Activated naive CD8-positive, alpha-beta T cell treated with anti-CD3 and anti-CD28 coated beads, Interleukin-2, amount 10 ng/mL, durations not matched to agents 7 days and 5 days (primary cell): ENCODE data around the gene LRRC25. TPM values are rescaled to one million over a fixed set of nuclear protein-coding genes. Genes with fewer than 3 reads are reported as not detected.
A peak's percentile ranks its signal among the peaks of the same experiment; 100 is the strongest.

Experiments
- ATAC-seq: fragments of 150-1000 bp; cut with Tn5 transposase; one replicate; pipeline ENCODE4 v1.10.0; 2021; ENCODE audit warnings: low read depth, moderate library complexity
- POLR2A ChIA-PET: fragments of 350-600 bp; sonication (Branson Sonifier 250); formaldehyde crosslinking; loops from one replicate; lab custom pipeline; 2021; ENCODE audit warnings: antibody characterized with exemption; lab: Charles Lee
- DNase-seq: peaks from one replicate; pipeline ENCODE4 v3.0.0; 2021
- H3K27ac Mint-ChIP-seq: one replicate; pipeline ENCODE4 v1.8.0; 2022; ENCODE audit warnings: mild to moderate bottlenecking, mixed read lengths
- H3K27me3 Mint-ChIP-seq: one replicate; pipeline ENCODE4 v1.8.0; 2022; ENCODE audit warnings: mild to moderate bottlenecking, moderate library complexity, mixed read lengths
- H3K36me3 Mint-ChIP-seq: one replicate; pipeline ENCODE4 v1.8.0; 2021; ENCODE audit warnings: mild to moderate bottlenecking, mixed read lengths
- H3K4me1 Mint-ChIP-seq: one replicate; pipeline ENCODE4 v1.8.0; 2021; ENCODE audit warnings: mixed read lengths
- H3K4me3 Mint-ChIP-seq: one replicate; pipeline ENCODE4 v1.8.0; 2022; ENCODE audit warnings: mild to moderate bottlenecking, moderate library complexity, mixed read lengths
- H3K9me3 Mint-ChIP-seq: one replicate; pipeline ENCODE4 v1.8.0; 2021; ENCODE audit warnings: mixed read lengths
- total RNA-seq, 2 experiments: library from RNA; stranded (reverse); gene quantifications; one replicate each; pipeline ENCODE4 v1.2.3, GENCODE V29; 2021

Gene LRRC25
- total RNA-seq, 2 experiments from 2014 or later, result 1.2 to 1.6 TPM

DNA sequence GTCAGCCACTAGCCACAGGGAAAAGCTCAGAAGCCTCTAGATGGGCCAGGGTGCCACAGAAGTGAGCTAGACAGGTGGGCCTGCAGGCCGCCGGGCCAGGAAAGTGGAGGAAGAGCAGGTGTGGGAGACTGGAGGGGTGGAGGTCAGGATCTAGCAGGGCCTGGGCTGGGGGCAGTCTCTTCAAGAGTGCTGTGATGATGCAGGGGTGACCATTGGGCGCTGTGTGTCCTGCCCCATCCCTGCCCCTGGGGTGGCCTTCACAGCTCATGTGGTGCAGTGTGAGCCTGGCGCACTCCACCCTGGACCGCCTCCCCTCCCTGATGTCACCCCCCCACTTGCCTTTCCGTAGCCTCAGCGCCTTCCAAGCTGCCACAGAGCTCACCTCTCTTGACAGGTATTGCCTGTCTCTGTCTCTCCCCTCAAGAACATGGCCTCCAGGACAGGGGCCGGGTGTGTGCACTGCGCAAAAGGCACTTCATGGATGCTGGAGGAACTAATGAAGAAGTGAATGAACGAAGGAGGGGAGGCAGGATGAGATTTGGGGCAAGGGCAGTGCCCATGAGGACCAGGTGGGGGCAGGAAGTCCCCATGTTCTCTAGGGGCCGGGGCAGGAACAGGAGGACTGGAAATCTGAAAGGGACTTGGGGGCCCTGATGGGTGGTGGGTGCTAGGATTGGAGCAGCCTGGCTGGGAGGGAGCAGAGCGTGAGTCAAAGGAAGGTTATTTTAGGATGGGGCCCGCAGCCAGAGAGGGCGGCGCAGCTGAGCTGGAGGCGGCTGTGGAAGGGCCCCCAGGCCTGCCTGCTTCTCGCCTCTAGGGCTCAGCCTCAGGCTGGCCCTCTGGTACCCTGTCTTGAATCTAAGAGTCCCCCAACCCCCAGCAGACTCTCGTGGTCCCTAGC lies 28.3 kb upstream of the LRRC25 start:
- Mint-ChIP-seq H3K9me3 (no peaks in the 10 kb centered on the region), H3K27ac (peak overlapping the region; percentile 72), H3K4me3 (no peak overlapping the region), H3K4me1 (peaks cover 39% of the 10 kb centered on the region), H3K36me3 (peaks cover 11% of the 10 kb centered on the region), H3K27me3 (no peaks in the 10 kb centered on the region)
- POLR2A ChIA-PET, result interaction anchor here (0.7 to 1.2 kb wide), 3 partner anchors 11 to 144 kb away, joined by 3 to 4 read pairs (median 3); partner anchors contain the start of gene JUND
- no peak for DNase-seq
- no peak for ATAC-seq

DNA sequence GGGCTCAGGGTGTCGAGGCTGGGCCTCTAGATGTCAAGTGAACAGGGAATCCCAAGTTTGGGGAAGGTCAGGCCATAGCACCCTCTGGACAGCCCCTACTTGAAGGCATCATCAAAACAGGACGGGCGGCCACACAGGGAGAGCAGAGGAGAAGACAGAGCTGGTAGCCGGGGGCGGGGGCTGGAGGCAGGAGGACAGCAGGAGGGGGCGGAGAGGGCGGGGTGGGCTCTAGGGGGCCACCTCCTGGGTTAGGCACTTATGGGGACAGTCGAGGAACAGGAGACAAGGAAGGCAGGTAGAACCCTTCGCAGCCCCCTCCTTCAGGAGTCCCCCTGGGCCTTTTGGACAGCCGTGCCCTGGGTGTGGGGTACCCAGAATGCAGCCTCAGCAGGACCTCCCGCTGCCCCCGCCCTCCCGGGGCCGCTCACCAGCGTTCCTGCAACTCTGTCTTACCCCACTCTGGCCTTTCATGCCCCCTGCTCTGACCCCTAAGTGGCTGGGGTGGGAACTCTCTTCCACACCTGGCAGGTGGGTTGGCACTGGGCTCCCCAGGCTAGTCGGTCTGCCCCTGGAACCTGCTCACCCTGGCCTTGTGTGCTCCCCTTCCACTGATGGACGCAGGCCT lies 27.6 kb upstream of the LRRC25 start:
- peaks cover 42% of the 10 kb centered on the region for H3K4me1 Mint-ChIP-seq
- no peak for ATAC-seq
- POLR2A ChIA-PET, result interaction anchor here (0.7 to 1.2 kb wide), 2 partner anchors 12 to 143 kb away, joined by 3 to 4 read pairs; partner anchors contain the start of gene JUND
- H3K27ac Mint-ChIP-seq, result peak overlapping the region; percentile 38
- no peaks in the 10 kb centered on the region for H3K9me3 Mint-ChIP-seq
- DNase-seq, result peak; percentile 33
- H3K36me3 Mint-ChIP-seq, result peaks cover 14% of the 10 kb centered on the region
- no peaks in the 10 kb centered on the region for H3K27me3 Mint-ChIP-seq
- no peak overlapping the region for H3K4me3 Mint-ChIP-seq

DNA sequence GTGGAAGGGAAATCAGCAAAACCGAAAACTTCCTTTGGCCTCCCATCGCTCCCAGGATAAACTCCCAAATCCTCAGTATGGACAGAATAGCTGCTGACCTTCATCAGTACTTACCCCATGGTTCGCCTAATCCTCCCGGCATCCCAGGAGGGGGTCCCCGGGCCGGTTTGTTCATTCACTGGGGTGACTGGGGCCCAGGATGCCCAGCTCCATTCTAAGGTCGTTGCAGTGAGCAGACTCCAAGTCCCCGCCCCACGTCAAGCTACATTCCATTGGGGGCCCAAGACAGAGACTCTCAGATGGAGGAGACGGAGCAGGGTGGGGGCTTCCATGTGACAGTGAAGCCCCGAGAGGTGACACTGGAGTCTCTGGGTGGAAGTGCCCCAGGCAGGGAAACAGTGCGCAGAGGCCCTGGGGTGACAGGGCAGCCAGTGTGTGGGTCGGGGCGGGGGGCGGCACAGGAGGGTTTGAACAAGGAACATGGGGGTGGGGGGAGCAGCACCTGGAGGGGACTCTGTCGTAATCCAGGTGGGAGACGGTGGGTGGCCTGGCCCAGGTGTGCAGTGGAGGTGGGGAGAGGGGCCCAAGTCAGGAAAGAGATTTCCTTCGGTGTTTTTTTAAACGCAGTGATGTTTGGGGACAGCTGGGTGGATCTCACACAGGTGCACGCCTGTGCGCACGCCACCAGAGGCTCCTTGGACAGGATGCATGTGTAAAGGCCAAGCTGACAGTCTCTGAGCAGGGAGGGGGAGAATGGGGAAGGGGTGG lies 26.9 kb upstream of the LRRC25 start:
- no peak for ATAC-seq
- Mint-ChIP-seq H3K9me3 (no peaks in the 10 kb centered on the region), H3K27me3 (no peaks in the 10 kb centered on the region), H3K27ac (no peak overlapping the region), H3K4me3 (no peak overlapping the region), H3K36me3 (peaks cover 14% of the 10 kb centered on the region), H3K4me1 (peaks cover 40% of the 10 kb centered on the region)
- peak; percentile 28 for DNase-seq
- POLR2A ChIA-PET, result interaction anchor here (0.9 to 1.0 kb wide), 2 partner anchors 11 to 144 kb away, joined by 3 to 4 read pairs; no protein-coding TSS in a partner anchor

DNA sequence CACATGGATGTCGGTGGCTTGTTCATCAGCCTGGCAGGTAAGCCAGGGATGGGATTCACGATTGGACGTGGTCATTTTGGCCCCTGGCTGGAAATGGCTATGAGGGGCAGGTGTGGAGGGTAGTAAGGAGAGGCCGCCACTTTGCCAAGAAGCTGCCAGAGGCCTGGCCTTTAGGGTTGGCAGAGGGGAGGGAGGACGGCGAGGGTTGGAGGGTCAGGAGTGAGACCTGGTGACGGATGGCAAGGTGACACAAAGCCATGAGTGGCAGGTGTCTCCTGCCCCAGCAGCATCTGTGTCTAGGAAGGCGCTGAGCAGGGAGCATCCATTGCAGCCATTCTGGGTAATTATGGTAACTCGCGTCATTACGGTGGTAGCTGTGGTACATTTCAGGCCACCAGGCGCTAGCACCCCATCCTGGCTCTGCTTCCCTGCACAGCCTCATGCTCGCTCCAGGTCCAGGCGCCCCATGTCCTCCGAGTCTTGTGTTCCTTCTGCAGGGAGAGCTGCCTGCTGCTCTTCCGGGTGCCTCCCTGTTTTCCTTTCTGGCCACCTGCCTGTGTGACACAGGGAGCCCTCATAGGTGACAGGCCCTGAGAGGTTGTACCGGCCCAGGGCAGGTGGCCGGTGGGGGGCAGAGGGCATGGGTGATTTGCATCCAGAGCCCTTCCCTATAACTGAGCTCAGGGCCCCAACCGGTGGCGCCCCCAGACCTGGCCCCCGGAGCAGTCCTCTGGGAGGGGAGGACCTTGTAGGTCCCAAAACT lies 26.0 kb upstream of the LRRC25 start:
- POLR2A ChIA-PET, result interaction anchor here (0.9 to 2.7 kb wide), 3 partner anchors 12 to 143 kb away, joined by 3 to 15 read pairs (median 4); partner anchors contain the start of gene JUND
- no peaks in the 10 kb centered on the region for H3K27me3 Mint-ChIP-seq
- DNase-seq, result peak; percentile 26
- no peaks in the 10 kb centered on the region for H3K9me3 Mint-ChIP-seq
- H3K27ac Mint-ChIP-seq, result peak overlapping the region; percentile 78
- H3K36me3 Mint-ChIP-seq, result peaks cover 14% of the 10 kb centered on the region
- peaks cover 46% of the 10 kb centered on the region for H3K4me1 Mint-ChIP-seq
- H3K4me3 Mint-ChIP-seq, result peak overlapping the region; percentile 99
- ATAC-seq, result no peak

DNA sequence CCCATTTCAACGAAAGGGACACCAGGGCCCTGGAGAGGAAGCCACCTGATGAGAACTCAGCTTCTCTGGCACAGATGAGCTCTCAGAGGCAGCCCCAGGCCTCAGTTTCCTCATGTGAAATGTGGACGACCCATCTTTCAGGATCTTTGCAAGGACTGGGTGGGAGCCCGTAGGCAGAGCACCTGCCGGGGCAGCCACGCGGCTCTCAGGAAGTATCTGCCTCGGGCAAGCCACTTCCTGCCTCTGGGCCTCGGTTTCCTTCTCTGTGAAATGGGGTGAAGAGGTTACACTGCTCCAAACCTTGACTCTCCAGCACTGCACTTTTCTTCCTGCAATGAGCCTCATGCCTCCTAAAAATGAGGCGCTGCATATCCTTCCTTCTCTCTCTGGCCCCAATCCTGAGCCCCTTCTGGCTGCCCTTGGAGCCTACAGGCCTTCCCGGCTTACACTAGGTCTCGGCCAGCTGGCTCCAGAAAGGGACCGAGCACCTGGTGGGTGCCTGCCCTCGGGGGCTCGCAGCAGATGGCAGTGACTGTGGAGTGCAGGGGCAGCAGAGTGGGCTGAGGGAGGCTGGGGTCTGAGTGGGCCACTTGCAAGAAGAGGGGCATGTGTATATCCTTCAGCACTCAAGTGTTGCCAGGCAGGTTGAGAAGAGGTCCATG lies 25.2 kb upstream of the LRRC25 start:
- POLR2A ChIA-PET, result interaction anchor here (2.7 kb wide), 1 partner anchor 142 kb away, joined by 15 read pairs; the partner anchor contains the start of gene JUND
- ATAC-seq (no peak), DNase-seq (peak; percentile 52)

DNA sequence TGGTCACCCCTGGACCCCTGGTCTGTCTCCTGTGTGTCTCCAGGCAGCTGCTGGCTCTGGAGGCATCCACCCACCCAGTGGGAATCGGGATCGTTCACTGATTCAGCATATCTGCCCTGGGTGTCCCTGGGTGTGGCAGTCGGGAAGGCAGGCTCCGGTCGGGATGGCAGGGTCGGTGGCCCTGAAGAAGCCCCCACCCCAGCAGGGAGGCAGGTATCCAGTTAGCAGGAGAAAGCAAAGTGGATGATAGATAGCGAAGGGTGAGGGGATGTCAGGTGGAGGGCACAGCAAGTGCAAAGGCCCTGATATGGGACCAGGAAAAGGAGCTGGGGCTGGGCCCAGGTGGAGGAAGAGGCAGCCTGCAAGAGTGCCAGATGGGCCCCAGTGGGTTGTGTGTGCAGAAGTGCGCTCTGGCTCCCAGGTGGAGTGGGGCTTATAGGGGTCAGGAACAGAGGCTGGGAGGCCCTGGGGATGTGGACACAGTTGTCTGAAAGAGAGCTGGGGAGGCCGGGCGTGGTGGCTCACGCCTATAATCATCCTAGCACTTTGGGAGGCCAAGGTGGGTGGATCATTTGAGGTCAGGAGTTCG lies 24.0 kb upstream of the LRRC25 start:
- POLR2A ChIA-PET, result interaction anchor here (1.3 to 2.7 kb wide), 3 partner anchors 8 to 498 kb away, joined by 5 to 15 read pairs (median 8); partner anchors contain the start of genes COPE, DDX49 and JUND
- H3K27ac Mint-ChIP-seq, result peak overlapping the region; percentile 90
- no peaks in the 10 kb centered on the region for H3K9me3 Mint-ChIP-seq
- peak overlapping the region; percentile 99 for H3K4me3 Mint-ChIP-seq
- ATAC-seq, result no peak
- H3K36me3 Mint-ChIP-seq, result peaks cover 14% of the 10 kb centered on the region
- H3K4me1 Mint-ChIP-seq, result peaks cover 58% of the 10 kb centered on the region
- no peaks in the 10 kb centered on the region for H3K27me3 Mint-ChIP-seq
- DNase-seq, result no peak

More for the DNA sequence above, 25.2 kb upstream of the LRRC25 start:
- peaks cover 14% of the 10 kb centered on the region for H3K36me3 Mint-ChIP-seq
- peak overlapping the region; percentile 99 for H3K4me3 Mint-ChIP-seq
- H3K9me3 Mint-ChIP-seq, result no peaks in the 10 kb centered on the region
- H3K4me1 Mint-ChIP-seq, result peaks cover 51% of the 10 kb centered on the region
- no peaks in the 10 kb centered on the region for H3K27me3 Mint-ChIP-seq
- peak overlapping the region; percentile 78 for H3K27ac Mint-ChIP-seq

DNA sequence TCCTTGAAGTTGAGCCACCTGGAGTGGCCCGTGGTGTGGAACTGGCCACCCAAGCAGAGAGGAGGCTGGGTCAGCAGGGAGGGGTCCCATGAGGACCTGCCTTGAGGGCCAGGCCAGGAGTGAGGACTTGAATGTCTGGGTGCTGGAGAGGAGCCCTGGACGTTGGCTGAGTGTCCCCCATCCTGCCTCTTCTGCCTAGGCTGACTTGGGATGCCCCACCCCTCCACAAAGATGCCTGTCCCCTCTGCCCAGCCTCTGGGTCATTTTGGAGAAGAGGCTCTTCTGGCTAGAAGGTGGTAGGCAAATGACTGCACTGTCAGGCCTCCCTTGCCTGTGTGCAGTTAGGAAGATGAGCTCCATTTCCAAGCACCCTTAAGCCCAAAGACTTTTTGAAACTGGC lies 23.5 kb upstream of the LRRC25 start:
- Mint-ChIP-seq H3K27ac (peak overlapping the region; percentile 90), H3K9me3 (no peaks in the 10 kb centered on the region), H3K4me3 (peak overlapping the region; percentile 99), H3K36me3 (peaks cover 14% of the 10 kb centered on the region), H3K27me3 (no peaks in the 10 kb centered on the region), H3K4me1 (peaks cover 60% of the 10 kb centered on the region)
- ATAC-seq (no peak), DNase-seq (no peak)
- POLR2A ChIA-PET, result interaction anchor here (1.0 to 2.7 kb wide), 5 partner anchors 8 to 498 kb away, joined by 3 to 15 read pairs (median 5); partner anchors contain the start of genes COPE, DDX49, JUND and KXD1

DNA sequence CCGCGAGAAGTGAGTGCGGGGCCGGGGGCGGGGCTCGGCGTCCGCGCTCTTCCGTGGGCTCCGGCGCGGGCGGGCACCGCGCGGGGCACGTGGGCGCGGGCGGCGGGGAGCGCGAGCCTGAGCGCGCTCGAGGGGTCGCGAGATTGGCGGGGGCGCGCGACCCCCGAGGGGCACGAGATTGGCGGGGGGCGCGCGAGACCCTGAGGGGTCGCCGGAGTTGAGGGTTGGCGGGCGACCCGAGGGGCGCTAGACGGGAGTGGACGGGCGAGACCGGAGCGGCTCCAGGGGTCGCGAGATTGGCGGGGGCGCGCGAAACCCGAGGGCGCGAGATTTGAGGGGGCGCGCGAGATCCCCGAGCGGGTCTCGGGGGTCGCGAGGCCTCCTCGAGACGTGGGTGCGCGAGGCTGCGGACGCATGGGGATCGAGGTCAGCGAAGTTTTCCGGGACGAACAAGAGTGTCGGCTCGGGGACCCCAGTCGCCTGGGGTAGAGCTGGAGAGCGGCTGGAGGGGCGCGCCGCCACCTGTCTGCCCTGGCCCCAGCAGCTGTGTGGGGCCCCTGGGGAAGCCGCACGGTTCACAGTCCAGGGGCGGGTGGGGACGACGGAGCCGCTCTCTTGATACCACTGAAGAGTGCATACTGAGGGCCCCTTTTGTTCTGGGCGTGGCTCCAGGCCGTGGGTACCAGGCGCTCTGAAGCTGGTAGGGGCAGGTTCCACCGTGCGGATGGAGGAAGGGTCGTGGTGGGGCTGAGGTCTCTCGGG lies 22.5 kb upstream of the LRRC25 start:
- no peaks in the 10 kb centered on the region for H3K27me3 Mint-ChIP-seq
- H3K4me3 Mint-ChIP-seq, result peak overlapping the region; percentile 99
- H3K4me1 Mint-ChIP-seq, result peaks cover 63% of the 10 kb centered on the region
- peak overlapping the region; percentile 90 for H3K27ac Mint-ChIP-seq
- ATAC-seq (peak; percentile 20), DNase-seq (peak; percentile 68)
- peaks cover 11% of the 10 kb centered on the region for H3K36me3 Mint-ChIP-seq
- POLR2A ChIA-PET, result interaction anchor here (0.8 to 7.7 kb wide), 16 partner anchors 9 to 499 kb away, joined by 3 to 103 read pairs (median 4); partner anchors contain the start of genes COPE, DDX49, JUND and KXD1
- no peaks in the 10 kb centered on the region for H3K9me3 Mint-ChIP-seq

GRCh38 chr19:18419195-18419698 lies 21.8 kb upstream of the LRRC25 start, which contains the start of gene SSBP4:
SSBP4 (plus strand) TSS chr19:18419398; CDS start chr19:18419649, 251 bp downstream.
- POLR2A ChIA-PET, result interaction anchor here (0.6 to 7.7 kb wide), 15 partner anchors 10 to 437 kb away, joined by 3 to 103 read pairs (median 4); partner anchors contain the start of genes JUND, KXD1, LRRC25 and LSM4

GRCh38 chr19:18418483-18419194 lies 21.2 kb upstream of the LRRC25 start:
- POLR2A ChIA-PET, result interaction anchor here (0.6 to 7.7 kb wide), 16 partner anchors 10 to 437 kb away, joined by 3 to 103 read pairs (median 4); partner anchors contain the start of genes JUND, KXD1, LRRC25 and LSM4
- H3K4me3 Mint-ChIP-seq, result peak overlapping the region; percentile 80
- H3K27ac Mint-ChIP-seq, result peak overlapping the region; percentile 93
- H3K27me3 Mint-ChIP-seq, result no peaks in the 10 kb centered on the region
- H3K36me3 Mint-ChIP-seq, result peaks cover 11% of the 10 kb centered on the region
- ATAC-seq, result peak; percentile 14
- peaks cover 68% of the 10 kb centered on the region for H3K4me1 Mint-ChIP-seq
- no peak for DNase-seq
- H3K9me3 Mint-ChIP-seq, result no peaks in the 10 kb centered on the region

More at GRCh38 chr19:18419195-18419698, 21.8 kb upstream of the LRRC25 start, which contains the start of gene SSBP4:
- no peaks in the 10 kb centered on the region for H3K27me3 Mint-ChIP-seq
- peak; percentile 27 for ATAC-seq
- peak; percentile 93 for DNase-seq
- H3K4me1 Mint-ChIP-seq, result peaks cover 68% of the 10 kb centered on the region
- H3K9me3 Mint-ChIP-seq, result no peaks in the 10 kb centered on the region
- H3K36me3 Mint-ChIP-seq, result peaks cover 11% of the 10 kb centered on the region
- peak within 1 kb of the TSS; percentile 99 for H3K4me3 Mint-ChIP-seq
- peak within 1 kb of the TSS; percentile 93 for H3K27ac Mint-ChIP-seq
